Activated naive CD4-positive, alpha-beta T cell treated with anti-CD3 and anti-CD28 coated beads, Interleukin-2, amount 10 ng/mL, durations not matched to agents 7 days and 5 days (primary cell): ENCODE results near the gene NPAS2.

Source experiments
- CTCF ChIA-PET: fragments of 350-600 bp; sonication (Branson Sonifier 250); formaldehyde crosslinking; loops from one replicate; lab custom pipeline; 2021; ENCODE audit warnings: antibody characterized with exemption; lab: Charles Lee
- DNase-seq: peaks from one replicate; pipeline ENCODE4 v3.0.0-alpha.2; 2020
- H3K27ac Mint-ChIP-seq: one replicate; pipeline ENCODE4 v1.8.0; 2021; ENCODE audit warnings: mild to moderate bottlenecking, moderate library complexity, mixed read lengths
- H3K27me3 Mint-ChIP-seq: one replicate; pipeline ENCODE4 v1.8.0; 2021; ENCODE audit warnings: mild to moderate bottlenecking, mixed read lengths
- H3K36me3 Mint-ChIP-seq: one replicate; pipeline ENCODE4 v1.8.0; 2021; ENCODE audit warnings: mixed read lengths
- H3K4me1 Mint-ChIP-seq: one replicate; pipeline ENCODE4 v1.8.0; 2021; ENCODE audit warnings: mixed read lengths
- H3K4me3 Mint-ChIP-seq: one replicate; pipeline ENCODE4 v1.8.0; 2021; ENCODE audit warnings: mild to moderate bottlenecking, moderate library complexity, mixed read lengths
- H3K9me3 Mint-ChIP-seq: one replicate; pipeline ENCODE4 v1.8.0; 2021; ENCODE audit warnings: mixed read lengths

NPAS2 gene

GRCh38 chr2:100808582-100808981 lies 11.4 kb upstream of the NPAS2 start:
- H3K27me3 Mint-ChIP-seq, result peaks cover 35% of the 10 kb centered on the region
- H3K36me3 Mint-ChIP-seq, result no peaks in the 10 kb centered on the region
- H3K4me1 Mint-ChIP-seq, result peaks cover 24% of the 10 kb centered on the region
- no peak overlapping the region for H3K27ac Mint-ChIP-seq
- no peak for DNase-seq
- H3K9me3 Mint-ChIP-seq, result no peaks in the 10 kb centered on the region
- H3K4me3 Mint-ChIP-seq, result no peak overlapping the region
- CTCF ChIA-PET, result no interaction called here

DNA sequence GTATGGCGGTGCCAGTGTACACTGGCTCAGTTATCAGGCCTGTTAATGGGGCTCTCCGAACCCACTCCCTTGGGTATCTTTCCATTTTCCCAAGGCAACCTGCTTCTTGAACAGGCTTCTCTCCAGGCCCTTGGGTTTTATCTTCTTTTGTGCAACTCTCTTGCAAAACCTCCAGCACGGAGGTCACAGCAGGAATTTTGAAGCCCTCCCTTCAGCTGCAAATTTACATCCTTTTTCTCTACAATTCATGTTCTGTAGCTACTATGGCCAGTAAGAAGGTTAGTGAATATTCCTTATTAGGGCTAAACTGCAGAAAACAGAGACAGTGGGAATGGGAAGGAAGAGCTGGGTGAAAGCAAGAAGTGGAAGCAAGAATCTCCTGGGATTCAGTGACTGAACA lies 10.4 kb upstream of the NPAS2 start:
- no peak for DNase-seq
- H3K4me1 Mint-ChIP-seq, result peaks cover 33% of the 10 kb centered on the region
- H3K27ac Mint-ChIP-seq, result no peak overlapping the region
- H3K27me3 Mint-ChIP-seq, result peaks cover 35% of the 10 kb centered on the region
- no peaks in the 10 kb centered on the region for H3K9me3 Mint-ChIP-seq
- no peak overlapping the region for H3K4me3 Mint-ChIP-seq
- CTCF ChIA-PET, result no interaction called here
- H3K36me3 Mint-ChIP-seq, result no peaks in the 10 kb centered on the region

DNA sequence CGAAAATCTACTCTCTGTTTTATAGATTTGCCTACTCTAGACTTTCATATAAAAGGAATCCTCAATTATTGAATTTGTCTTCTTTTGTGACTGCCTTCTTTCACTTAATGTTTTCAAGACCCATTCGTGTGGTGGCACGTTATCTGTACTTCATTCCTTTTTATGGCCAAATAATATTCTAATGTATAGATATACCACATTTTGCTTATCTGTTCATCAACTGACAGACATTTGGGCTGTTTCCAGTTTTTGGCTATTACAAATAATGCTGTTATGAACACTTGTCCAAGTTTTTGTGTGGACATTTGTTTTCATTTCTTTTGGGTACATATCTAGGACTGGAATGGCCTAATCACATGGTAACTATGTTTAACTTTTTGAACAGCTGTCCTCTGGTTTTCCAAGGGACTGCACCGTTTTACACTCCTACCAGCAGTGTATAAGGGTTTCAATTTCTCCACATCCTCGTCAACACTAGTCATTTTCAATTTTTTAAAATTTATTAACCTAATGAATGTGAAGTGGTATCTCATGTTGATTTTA lies 9.3 kb upstream of the NPAS2 start:
- DNase-seq, result no peak
- no peak overlapping the region for H3K27ac Mint-ChIP-seq
- peaks cover 38% of the 10 kb centered on the region for H3K4me1 Mint-ChIP-seq
- H3K4me3 Mint-ChIP-seq, result no peak overlapping the region
- no peaks in the 10 kb centered on the region for H3K9me3 Mint-ChIP-seq
- no peaks in the 10 kb centered on the region for H3K36me3 Mint-ChIP-seq
- peaks cover 32% of the 10 kb centered on the region for H3K27me3 Mint-ChIP-seq
- CTCF ChIA-PET, result no interaction called here

DNA sequence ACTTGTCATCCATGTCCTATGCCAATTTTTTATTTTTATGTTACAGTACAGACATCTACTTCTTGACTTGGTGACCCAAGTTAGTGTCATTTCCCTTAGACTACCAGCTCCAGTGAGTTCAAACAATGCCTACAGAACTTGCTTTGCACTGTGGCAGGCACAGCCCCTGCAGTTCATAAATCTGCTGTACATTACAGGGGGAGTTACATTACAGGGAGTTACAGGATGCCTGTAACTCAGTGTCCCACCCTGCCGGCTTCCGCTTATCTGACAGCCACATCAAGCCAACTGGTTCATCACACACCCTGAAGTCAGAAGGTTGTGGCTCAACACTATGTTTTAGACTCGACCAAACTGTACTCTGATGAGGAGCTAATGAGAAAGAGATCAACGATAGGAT lies 7.8 kb upstream of the NPAS2 start:
- H3K36me3 Mint-ChIP-seq, result no peaks in the 10 kb centered on the region
- CTCF ChIA-PET, result no interaction called here
- no peak overlapping the region for H3K4me3 Mint-ChIP-seq
- peaks cover 28% of the 10 kb centered on the region for H3K27me3 Mint-ChIP-seq
- peak overlapping the region; percentile 89 for H3K27ac Mint-ChIP-seq
- peak; percentile 71 for DNase-seq
- no peaks in the 10 kb centered on the region for H3K9me3 Mint-ChIP-seq
- peaks cover 38% of the 10 kb centered on the region for H3K4me1 Mint-ChIP-seq

DNA sequence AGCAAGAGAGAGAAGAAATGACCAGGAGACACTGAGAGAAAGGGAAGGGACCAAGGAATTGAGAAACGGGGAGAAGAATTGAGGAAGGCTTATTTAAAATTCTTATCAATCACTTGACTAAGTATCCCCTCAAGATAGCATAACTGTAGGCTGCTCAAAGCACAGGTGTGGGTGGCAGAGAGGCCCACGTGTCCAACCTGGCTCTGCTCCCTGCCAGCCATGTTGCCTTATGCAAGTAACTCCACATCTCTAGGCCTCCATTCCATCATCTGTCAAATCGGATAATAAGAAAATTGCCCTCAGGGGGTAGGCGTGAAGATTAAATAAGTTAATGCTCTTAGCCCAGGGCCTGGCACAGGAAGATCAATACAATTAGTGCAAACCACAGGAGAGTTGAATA lies 7.4 kb upstream of the NPAS2 start:
- Mint-ChIP-seq H3K4me3 (no peak overlapping the region), H3K4me1 (peaks cover 39% of the 10 kb centered on the region), H3K36me3 (no peaks in the 10 kb centered on the region), H3K9me3 (no peaks in the 10 kb centered on the region), H3K27ac (peak overlapping the region; percentile 89), H3K27me3 (peaks cover 28% of the 10 kb centered on the region)
- CTCF ChIA-PET, result no interaction called here
- DNase-seq, result no peak

DNA sequence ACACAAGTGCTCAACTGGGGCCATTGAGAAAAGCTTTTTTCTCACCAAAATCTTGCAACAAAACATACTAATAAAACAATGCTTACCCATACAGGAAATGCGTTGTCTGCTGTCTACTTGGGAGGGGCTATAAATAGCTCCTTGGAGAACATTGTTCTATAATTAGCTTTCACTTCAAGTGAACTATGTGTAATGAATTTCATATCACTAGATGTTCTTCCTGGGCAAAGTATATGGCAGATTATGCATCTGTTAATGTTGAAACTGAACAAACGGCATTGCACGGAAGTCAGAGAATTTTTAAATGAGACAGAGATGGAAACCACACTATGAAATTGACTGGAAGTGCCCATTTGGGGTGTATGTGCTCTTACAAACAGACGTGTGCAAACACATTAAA lies 6.4 kb upstream of the NPAS2 start:
- CTCF ChIA-PET, result interaction anchor here (0.5 kb wide), 1 partner anchor 11 kb away, joined by 3 read pairs; no protein-coding TSS in a partner anchor

DNA sequence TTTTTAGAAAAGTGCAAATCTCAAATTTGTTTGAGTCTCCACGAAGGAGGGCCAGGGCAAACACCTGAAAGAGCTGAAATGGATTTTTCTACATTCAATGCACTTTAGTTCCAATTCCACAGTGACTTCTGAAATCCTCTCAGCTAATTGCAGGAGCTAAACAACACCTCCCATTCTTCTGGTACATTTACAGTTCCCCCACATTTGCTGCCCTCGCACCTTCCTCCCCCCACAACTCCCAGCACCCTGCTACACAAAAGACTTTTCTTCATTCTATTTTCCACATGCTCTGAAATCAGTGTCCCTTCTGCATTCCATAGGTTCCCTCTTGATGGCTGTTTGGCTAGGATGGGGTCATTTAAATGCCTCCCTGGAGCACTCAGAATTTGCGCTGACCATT lies 5.9 kb upstream of the NPAS2 start:
- Mint-ChIP-seq H3K4me1 (peaks cover 51% of the 10 kb centered on the region), H3K4me3 (no peak overlapping the region)
- CTCF ChIA-PET, result interaction anchor here (0.5 kb wide), 1 partner anchor 11 kb away, joined by 3 read pairs; no protein-coding TSS in a partner anchor

More for the DNA sequence above, 6.4 kb upstream of the NPAS2 start:
- Mint-ChIP-seq H3K4me1 (peaks cover 48% of the 10 kb centered on the region), H3K36me3 (no peaks in the 10 kb centered on the region), H3K27me3 (peaks cover 33% of the 10 kb centered on the region), H3K4me3 (no peak overlapping the region), H3K9me3 (no peaks in the 10 kb centered on the region), H3K27ac (peak overlapping the region; percentile 89)
- no peak for DNase-seq

GRCh38 chr2:100814453-100814852 lies 5.5 kb upstream of the NPAS2 start:
- DNase-seq, result no peak
- Mint-ChIP-seq H3K36me3 (no peaks in the 10 kb centered on the region), H3K4me1 (peaks cover 52% of the 10 kb centered on the region), H3K9me3 (no peaks in the 10 kb centered on the region), H3K4me3 (no peak overlapping the region), H3K27ac (peak overlapping the region; percentile 89), H3K27me3 (peaks cover 33% of the 10 kb centered on the region)
- CTCF ChIA-PET, result no interaction called here

More for the DNA sequence above, 5.9 kb upstream of the NPAS2 start:
- Mint-ChIP-seq H3K36me3 (no peaks in the 10 kb centered on the region), H3K9me3 (no peaks in the 10 kb centered on the region), H3K27me3 (peaks cover 33% of the 10 kb centered on the region), H3K27ac (peak overlapping the region; percentile 89)
- no peak for DNase-seq

GRCh38 chr2:100817388-100817985 lies 2.5 kb upstream of the NPAS2 start:
- CTCF ChIA-PET, result no interaction called here
- H3K4me1 Mint-ChIP-seq, result peaks cover 51% of the 10 kb centered on the region
- H3K27ac Mint-ChIP-seq, result no peak overlapping the region
- H3K36me3 Mint-ChIP-seq, result peaks cover 5% of the 10 kb centered on the region
- H3K4me3 Mint-ChIP-seq, result no peak overlapping the region
- no peaks in the 10 kb centered on the region for H3K9me3 Mint-ChIP-seq
- peaks cover 52% of the 10 kb centered on the region for H3K27me3 Mint-ChIP-seq
- DNase-seq, result no peak

- DNase-seq, result no peak
- Mint-ChIP-seq H3K4me1 (peaks cover 45% of the 10 kb centered on the region), H3K27ac (no peak overlapping the region), H3K36me3 (peaks cover 5% of the 10 kb centered on the region), H3K27me3 (peaks cover 55% of the 10 kb centered on the region), H3K4me3 (peak overlapping the region; percentile 66), H3K9me3 (no peaks in the 10 kb centered on the region)
- CTCF ChIA-PET, result no interaction called here
Observed at GRCh38 chr2:100818003-100818605, 1.8 kb upstream of the NPAS2 start.

GRCh38 chr2:100818606-100819369 lies 1.2 kb upstream of the NPAS2 start:
- Mint-ChIP-seq H3K9me3 (no peaks in the 10 kb centered on the region), H3K4me3 (peak overlapping the region; percentile 66), H3K4me1 (peaks cover 38% of the 10 kb centered on the region), H3K27ac (peak overlapping the region; percentile 74), H3K36me3 (peaks cover 5% of the 10 kb centered on the region), H3K27me3 (peaks cover 60% of the 10 kb centered on the region)
- CTCF ChIA-PET, result no interaction called here
- peak; percentile 42 for DNase-seq

GRCh38 chr2:100820273-100820522 lies 259 bp downstream of the NPAS2 start:
- no peak overlapping the region for H3K27ac Mint-ChIP-seq
- DNase-seq, result no peak
- peaks cover 5% of the 10 kb centered on the region for H3K36me3 Mint-ChIP-seq
- H3K4me1 Mint-ChIP-seq, result peaks cover 27% of the 10 kb centered on the region
- CTCF ChIA-PET, result no interaction called here
- H3K4me3 Mint-ChIP-seq, result no peak overlapping the region
- peaks cover 68% of the 10 kb centered on the region for H3K27me3 Mint-ChIP-seq
- no peaks in the 10 kb centered on the region for H3K9me3 Mint-ChIP-seq

- Mint-ChIP-seq H3K36me3 (peaks cover 5% of the 10 kb centered on the region), H3K9me3 (no peaks in the 10 kb centered on the region), H3K4me3 (peak overlapping the region; percentile 68), H3K27me3 (peaks cover 68% of the 10 kb centered on the region), H3K27ac (no peak overlapping the region), H3K4me1 (peaks cover 27% of the 10 kb centered on the region)
- CTCF ChIA-PET, result no interaction called here
- peak; percentile 33 for DNase-seq
Observed at GRCh38 chr2:100820523-100821254, 750 bp downstream of the NPAS2 start.

DNA sequence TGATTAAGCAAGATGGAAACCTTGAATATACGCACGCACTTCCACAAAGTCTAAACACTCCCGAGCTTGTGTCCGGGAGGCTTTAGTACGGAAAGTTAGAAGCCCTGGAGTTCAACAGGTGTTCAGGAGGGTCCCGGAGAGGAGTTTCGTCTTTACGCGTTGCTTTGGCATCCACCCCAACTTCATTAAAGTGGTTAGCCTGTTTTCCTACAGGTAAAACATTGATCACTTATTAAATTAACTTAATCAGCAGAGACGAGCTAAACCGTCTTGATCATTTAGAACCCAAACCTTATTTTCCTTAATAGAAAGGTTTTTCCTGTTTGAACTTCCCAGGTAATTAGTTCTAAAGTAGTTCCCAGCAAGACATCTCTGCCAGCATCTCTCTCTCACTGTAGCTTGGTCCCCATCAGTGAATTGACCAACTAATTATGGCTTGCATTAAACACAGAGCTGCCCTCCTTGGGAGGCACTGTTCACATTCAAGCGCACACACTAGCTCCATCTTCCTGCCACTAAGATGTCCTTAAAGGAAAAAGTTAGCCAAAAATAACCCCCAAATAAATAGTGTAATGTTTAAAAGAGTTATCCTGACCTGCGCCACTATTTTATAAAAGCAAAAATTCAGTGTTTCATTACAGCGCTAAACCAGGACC lies 1.4 kb downstream of the NPAS2 start:
- Mint-ChIP-seq H3K4me1 (peaks cover 27% of the 10 kb centered on the region), H3K27me3 (peaks cover 68% of the 10 kb centered on the region), H3K36me3 (peaks cover 5% of the 10 kb centered on the region), H3K4me3 (peak overlapping the region; percentile 68), H3K27ac (no peak overlapping the region), H3K9me3 (no peaks in the 10 kb centered on the region)
- DNase-seq, result no peak
- CTCF ChIA-PET, result no interaction called here
